ENCODE results near the gene SMOC2. TPM values are rescaled to one million over a fixed set of nuclear protein-coding genes. Genes with fewer than 3 reads are reported as not detected.

The SMOC2 gene
- polyA plus RNA-seq, 1 donor (not counting 4 experiments of a cell fraction or from before 2014, with no cell fraction given) = 1.1 TPM

GRCh38 chr6:168599118-168599494, 158.1 kb downstream of the SMOC2 start:
- Histone ChIP-seq H3K4me2 (ENCODE audit: control insufficient read depth, extremely low read depth, insufficient read depth, low read depth, low read length) (no peak overlapping the region), H3K79me2 (ENCODE audit: control insufficient read depth, insufficient read depth, low read length) (no peaks in the 10 kb centered on the region), H3K27ac (ENCODE audit: control insufficient read depth, insufficient read depth, low read length) (no peak overlapping the region), H3K4me1 (ENCODE audit: control insufficient read depth, extremely low read depth, insufficient read depth, low read length) (no peaks in the 10 kb centered on the region), H3K9ac (ENCODE audit: control insufficient read depth, extremely low read depth, insufficient read depth, low read length) (no peak overlapping the region), H2AFZ (ENCODE audit: control insufficient read depth, low read length) (no peak overlapping the region), H3K27me3 (ENCODE audit: control insufficient read depth, extremely low read depth, insufficient read depth, low read length) (no peaks in the 10 kb centered on the region), H3K4me3 (ENCODE audit: control insufficient read depth in 2 of 3, extremely low read depth in 1 of 3, insufficient read depth in 2 of 3, low read depth in 1 of 3, low read length in 3 of 3) (no peak overlapping the region), H4K20me1 (ENCODE audit: control insufficient read depth, extremely low read depth, insufficient read depth, low read length) (no peaks in the 10 kb centered on the region), H3K36me3 (ENCODE audit: control insufficient read depth in 2 of 2, extremely low read depth in 1 of 2, insufficient read depth in 2 of 2, low read length in 2 of 2) (no peaks in the 10 kb centered on the region), H3K9me1 (ENCODE audit: control insufficient read depth, extremely low read depth, insufficient read depth, low read length) (no peaks in the 10 kb centered on the region), H3K9me3 (ENCODE audit: control insufficient read depth, low read depth, low read length) (no peaks in the 10 kb centered on the region)
- no peak for FAIRE-seq
- no peak for TF ChIP-seq EZH2 (IDR thresholded peaks at IDR 0.05; ENCODE audit: low read length)
- no peak for TF ChIP-seq CTCF (optimal IDR thresholded peaks at IDR 0.05 in 1 of 3, IDR thresholded peaks at IDR 0.05 in 1 of 3, conservative IDR thresholded peaks at IDR 0.05 in 1 of 3; ENCODE audit: extremely low read depth in 1 of 3, insufficient read depth in 2 of 3, low read length in 3 of 3)
- dilution Hi-C loops (cut with MboI; ENCODE audit: extremely low pct_ligation_motif_present, low sequenced_read_pairs) = no loop called here
- no peak for DNase-seq (ENCODE audit: low read depth, low spot score)

- DNase-seq (ENCODE audit: low read depth, low spot score) (no peak), FAIRE-seq (no peak)
- Histone ChIP-seq H3K36me3 (ENCODE audit: control insufficient read depth in 2 of 2, extremely low read depth in 1 of 2, insufficient read depth in 2 of 2, low read length in 2 of 2) (no peaks in the 10 kb centered on the region), H3K9ac (ENCODE audit: control insufficient read depth, extremely low read depth, insufficient read depth, low read length) (no peak overlapping the region), H3K4me2 (ENCODE audit: control insufficient read depth, extremely low read depth, insufficient read depth, low read depth, low read length) (no peak overlapping the region), H3K79me2 (ENCODE audit: control insufficient read depth, insufficient read depth, low read length) (no peaks in the 10 kb centered on the region), H3K27ac (ENCODE audit: control insufficient read depth, insufficient read depth, low read length) (no peak overlapping the region), H3K9me1 (ENCODE audit: control insufficient read depth, extremely low read depth, insufficient read depth, low read length) (no peaks in the 10 kb centered on the region), H2AFZ (ENCODE audit: control insufficient read depth, low read length) (no peak overlapping the region), H4K20me1 (ENCODE audit: control insufficient read depth, extremely low read depth, insufficient read depth, low read length) (no peaks in the 10 kb centered on the region), H3K27me3 (ENCODE audit: control insufficient read depth, extremely low read depth, insufficient read depth, low read length) (no peaks in the 10 kb centered on the region), H3K4me3 (ENCODE audit: control insufficient read depth in 2 of 3, extremely low read depth in 1 of 3, insufficient read depth in 2 of 3, low read depth in 1 of 3, low read length in 3 of 3) (no peak overlapping the region), H3K9me3 (ENCODE audit: control insufficient read depth, low read depth, low read length) (no peaks in the 10 kb centered on the region), H3K4me1 (ENCODE audit: control insufficient read depth, extremely low read depth, insufficient read depth, low read length) (no peaks in the 10 kb centered on the region)
- dilution Hi-C loops (cut with MboI; ENCODE audit: extremely low pct_ligation_motif_present, low sequenced_read_pairs) = no loop called here
- TF ChIP-seq CTCF (optimal IDR thresholded peaks at IDR 0.05 in 1 of 3, IDR thresholded peaks at IDR 0.05 in 1 of 3, conservative IDR thresholded peaks at IDR 0.05 in 1 of 3; ENCODE audit: extremely low read depth in 1 of 3, insufficient read depth in 2 of 3, low read length in 3 of 3) (no peak), EZH2 (IDR thresholded peaks at IDR 0.05; ENCODE audit: low read length) (no peak)
Observed at GRCh38 chr6:168599769-168600330, 158.9 kb downstream of the SMOC2 start.
